Measurements from ENCODE around the gene SPATA3. TPM values are rescaled to one million over a fixed set of nuclear protein-coding genes. Genes with fewer than 3 reads are reported as not detected.
A peak's percentile ranks its signal among the peaks of the same experiment; 100 is the strongest.

Gene SPATA3
- total and polyA plus RNA-seq, 2 of the 13 experiments (the other 11 are each of a cell fraction or from before 2014, with no cell fraction given), result not detected

GRCh38 chr2:231050018-231050901, 54.3 kb downstream of the SPATA3 start (continued):
- TF ChIP-seq ZBTB40 (IDR thresholded peaks at IDR 0.05) (no peak), ZBTB40 (CRISPR knock-in tag; IDR thresholded peaks at IDR 0.05) (peak; percentile 91), PHF20 (CRISPR knock-in tag; IDR thresholded peaks at IDR 0.05) (0 out of 2 replicates have a peak, but pooled peaks have one; percentile 6), E2F1 (CRISPR knock-in tag; IDR thresholded peaks at IDR 0.05) (peak; percentile 90), SNAPC2 (CRISPR knock-in tag; IDR thresholded peaks at IDR 0.05) (peak; percentile 77; the same call in 1 of the 2 replicates), ONECUT2 (CRISPR knock-in tag; IDR thresholded peaks at IDR 0.05) (peak; percentile 69), ZNF781 (CRISPR knock-in tag; IDR thresholded peaks at IDR 0.05; ENCODE audit: borderline replicate concordance, not compliant biosample characterization) (peak; percentile 16), ZBTB43 (CRISPR knock-in tag; conservative IDR thresholded peaks at IDR 0.05) (peak; percentile 98), HMGA1 (CRISPR knock-in tag; conservative IDR thresholded peaks at IDR 0.05) (no peak), HBP1 (CRISPR knock-in tag; IDR thresholded peaks at IDR 0.05; ENCODE audit: low read depth) (0 out of 2 replicates have a peak, but pooled peaks have one; percentile 89), ZNF30 (CRISPR knock-in tag; IDR thresholded peaks at IDR 0.05) (peak; percentile 85), THAP7 (CRISPR knock-in tag; IDR thresholded peaks at IDR 0.05) (peak; percentile 80; the same call in 1 of the 2 replicates), JARID2 (CRISPR knock-in tag; IDR thresholded peaks at IDR 0.05; ENCODE audit: insufficient replicate concordance) (no peak), ZSCAN30 (CRISPR knock-in tag; IDR thresholded peaks at IDR 0.05) (0 out of 2 replicates have a peak, but pooled peaks have one; percentile 66)
